K562 (cell line): ENCODE measurements around the gene EHBP1. TPM values are rescaled to one million over a fixed set of nuclear protein-coding genes. Genes with fewer than 3 reads are reported as not detected.

Experiments
- ATAC-seq: fragments of 200-7000 bp; cut with Tn5 transposase; 3 replicates; pipeline ENCODE4 v1.9.1; 2020; ENCODE audit warnings: moderate library complexity
- BruUV-seq: library from RNA; stranded (reverse); fragments of 400-500 nt; replicated peaks from 2 replicates; lab custom pipeline; 2021; lab: Mats Ljungman, UMichigan
- CTCF ChIA-PET: fragments of 300-600 bp; formaldehyde crosslinking; extraction: SDS; loops from one replicate; lab custom pipeline; 2021; ENCODE audit warnings: low intra/inter-chr PET ratio; lab: Yijun Ruan, JAX
- POLR2A ChIA-PET: fragments of 300-600, 350-650 bp; sonication (Branson Sonifier 250); formaldehyde crosslinking; extraction: SDS; loops from one replicate; lab custom pipeline; 2021; ENCODE audit warnings: antibody characterized with exemption, inconsistent platforms; lab: Yijun Ruan, JAX
- DNase-seq, 4 experiments: peaks; one replicate each; pipeline versions ENCODE4 v3.0.0 to v3.0.0-alpha.2; 2011 to 2018; ENCODE audit warnings: low spot score in 3 of 4, mixed read lengths in 3 of 4; ENCODE audit errors: extremely low read depth in 1 of 4
- FAIRE-seq: peaks from 2 replicates; lab custom pipeline; 2011; peaks lifted over from hg19 to GRCh38; lab: Jason Lieb, UNC
- H2AFZ ChIP-seq: 2 replicates; pipeline ENCODE4 v1.6.0; 2011; ENCODE audit warnings: low read depth, low read length, control low read depth, inconsistent platforms
- H3K27ac ChIP-seq: fragments of 200-600 bp; 3 replicates; pipeline ENCODE4 v1.8.0; 2011; ENCODE audit warnings: low read depth, mild to moderate bottlenecking, control low read depth, inconsistent platforms, low read length, moderate library complexity, mixed read lengths; ENCODE audit errors: extremely low read depth
- H3K27me3 ChIP-seq, 2 experiments: fragments of 300-600 bp in 1 of 2; 2 replicates in 1 of 2; 3 replicates in 1 of 2; pipeline versions ENCODE4 v1.6.0 to v1.8.0; 2011; ENCODE audit warnings: inconsistent platforms in 2 of 2, low read length in 2 of 2, mild to moderate bottlenecking in 1 of 2, mixed read lengths in 1 of 2, moderate library complexity in 1 of 2; ENCODE audit not compliant: control insufficient read depth in 2 of 2, insufficient read depth in 2 of 2
- H3K36me3 ChIP-seq: fragments of 300-600 bp; 3 replicates; pipeline ENCODE4 v1.8.0; 2011; ENCODE audit warnings: mild to moderate bottlenecking, low read length, inconsistent platforms; ENCODE audit not compliant: control insufficient read depth, insufficient read depth
- H3K4me1 ChIP-seq, 2 experiments: fragments of 200-600 bp in 1 of 2; replicated peaks in 1 of 2; 2 replicates in 1 of 2; 3 replicates in 1 of 2; pipeline versions ENCODE4 v1.5.1 to v1.8.0; 2011; ENCODE audit warnings: inconsistent platforms in 2 of 2, low read length in 2 of 2, mild to moderate bottlenecking in 1 of 2, mixed read lengths in 1 of 2, moderate library complexity in 1 of 2; ENCODE audit not compliant: control insufficient read depth in 2 of 2, insufficient read depth in 2 of 2
- H3K4me2 ChIP-seq: 2 replicates; pipeline ENCODE4 v1.6.1; 2011; ENCODE audit warnings: low read length, control low read depth, inconsistent platforms, mixed read lengths; ENCODE audit not compliant: insufficient read depth
- H3K4me3 ChIP-seq: fragments of 200-600 bp; sonication (generic), shearing (Covaris generic); 2 replicates; pipeline ENCODE4 v1.5.1; 2016; ENCODE audit warnings: control low read depth, inconsistent platforms
- H3K79me2 ChIP-seq: fragments of 200-600 bp; 3 replicates; pipeline ENCODE4 v1.8.0; 2011; ENCODE audit warnings: low read length, inconsistent platforms; ENCODE audit not compliant: control insufficient read depth, insufficient read depth
- H3K9ac ChIP-seq, 2 experiments: 2 replicates each; pipeline versions ENCODE4 v1.6.0 to v1.6.1; 2011; ENCODE audit warnings: low read depth in 2 of 2, low read length in 2 of 2, control low read depth in 1 of 2, inconsistent platforms in 1 of 2, mild to moderate bottlenecking in 1 of 2, mixed read lengths in 1 of 2; ENCODE audit not compliant: insufficient read depth in 1 of 2
- H3K9me1 ChIP-seq: one replicate; pipeline ENCODE4 v1.6.0; 2011; ENCODE audit warnings: inconsistent platforms, mild to moderate bottlenecking, low read length, moderate library complexity; ENCODE audit not compliant: control insufficient read depth, insufficient read depth
- H3K9me3 ChIP-seq: replicated peaks from 2 replicates; pipeline ENCODE4 v1.5.1; 2011; ENCODE audit warnings: low read depth, low read length, inconsistent platforms; ENCODE audit not compliant: control insufficient read depth, insufficient read depth
- H4K20me1 ChIP-seq: replicated peaks from 2 replicates; pipeline ENCODE4 v1.6.1; 2011; ENCODE audit warnings: low read length, inconsistent platforms, mixed read lengths; ENCODE audit not compliant: control insufficient read depth, insufficient read depth
- C11orf30 ChIP-seq: fragments of 450-650 bp; IDR thresholded peaks from 2 replicates; pipeline ENCODE4 v1.6.1; 2016; ENCODE audit warnings: low read depth, mild to moderate bottlenecking
- HLTF ChIP-seq: fragments of 450-650 bp; IDR thresholded peaks from 2 replicates; pipeline ENCODE4 v1.6.1; 2016
- JUN ChIP-seq, 2 experiments: sonication (generic) in 1 of 2; formaldehyde crosslinking in 1 of 2; IDR thresholded peaks; 2 replicates each; pipeline versions ENCODE4 v1.6.1 to v1.8.0; 2012 to 2022; ENCODE audit warnings: borderline replicate concordance in 2 of 2, mild to moderate bottlenecking in 2 of 2, improper control_type of control experiment in 1 of 2, low read depth in 1 of 2, low read length in 1 of 2, missing genetic modification reagents in 1 of 2
- KAT7 ChIP-seq: sonication (generic); formaldehyde crosslinking; IDR thresholded peaks from 2 replicates; pipeline ENCODE4 v1.8.0; 2022; ENCODE audit warnings: missing genetic modification reagents, mild to moderate bottlenecking, borderline replicate concordance
- MAFG ChIP-seq: fragments of 450-650 bp; conservative IDR thresholded peaks from 2 replicates; pipeline ENCODE4 v1.6.1; 2016; ENCODE audit warnings: missing genetic modification characterization, missing compliant biosample characterization
- MTF1 ChIP-seq: fragments of 250-450 bp; sonication (Bioruptor Pico); IDR thresholded peaks from 2 replicates; pipeline ENCODE4 v1.9.0; 2021; ENCODE audit warnings: moderate library complexity, mild to moderate bottlenecking, inconsistent platforms, borderline replicate concordance
- NFIC ChIP-seq: fragments of 450-650 bp; IDR thresholded peaks from 2 replicates; pipeline ENCODE4 v1.6.1; 2017; ENCODE audit warnings: mild to moderate bottlenecking, inconsistent platforms
- ZNF316 ChIP-seq: fragments of 450-650 bp; IDR thresholded peaks from 2 replicates; pipeline ENCODE4 v1.6.1; 2016
- in situ Hi-C: fragments of 300-500 bp; cut with MboI; formaldehyde crosslinking; loops from 4 replicates; pipeline ENCODE4 v1.15.0; 2018; ENCODE audit warnings: inconsistent platforms, mixed read lengths
- intact Hi-C: fragments of 100-400 bp; cut with micrococcal nuclease; formaldehyde crosslinking; loops from 2 replicates; pipeline ENCODE4 v1.14.2; 2022
- polyA plus RNA-seq, 8 experiments: library from polyadenylated mRNA; depleted of rRNA in 4 of 8; stranded (reverse) in 5 of 8; unstranded in 3 of 8; fragments of >200 nt; fragmentation: Nextera tagmentation in 2 of 8; fragmentation: Illumina TruSeq in 1 of 8; extraction: Ambion mirVana in 2 of 8; extraction: Trizol in 1 of 8; gene quantifications; 2 replicates each; pipeline versions ENCODE4 v1.2.1 to v1.2.3, GENCODE V29; 2011 to 2014; ENCODE audit warnings: inconsistent platforms in 1 of 8, missing spikeins in 1 of 8
- total RNA-seq, 7 experiments: library from RNA; depleted of rRNA in 6 of 7; stranded (reverse); fragments of >200 nt in 6 of 7; fragmentation: Illumina TruSeq in 2 of 7; extraction: Trizol in 2 of 7; gene quantifications; 2 replicates each; pipeline versions ENCODE4 v1.2.1 to v1.2.3, GENCODE V29; 2011 to 2021; ENCODE audit warnings: low replicate concordance in 1 of 7
- TF ChIP-seq, protein P1 (sequence below), 2 experiments: fragments of 200-800 bp in 1 of 2; sonication (Bioruptor generic) in 1 of 2; sonication (generic) in 1 of 2; formaldehyde crosslinking in 1 of 2; IDR thresholded peaks in 1 of 2; conservative IDR thresholded peaks in 1 of 2; 2 replicates each; pipeline versions ENCODE4 v1.5.0 to v1.6.1; 2016 to 2020; ENCODE audit warnings: missing compliant biosample characterization in 1 of 2, missing genetic modification characterization in 1 of 2, missing genetic modification reagents in 1 of 2
- TF ChIP-seq, protein P2 (sequence below), 2 experiments: fragments of 450-650 bp; IDR thresholded peaks; 2 replicates each; pipeline ENCODE4 v1.6.1; 2016; ENCODE audit warnings: mild to moderate bottlenecking in 2 of 2, borderline replicate concordance in 1 of 2, low read depth in 1 of 2, moderate library complexity in 1 of 2
- TF ChIP-seq, protein P3 (sequence below): fragments of 450-650 bp; IDR thresholded peaks from 2 replicates; pipeline ENCODE4 v1.6.1; 2017; ENCODE audit warnings: mild to moderate bottlenecking, moderate library complexity

EHBP1 gene
- total and polyA plus RNA-seq, 9 of the 15 experiments (the other 6 are each of a cell fraction or from before 2014, with no cell fraction given): 8.9 to 26.6 (median 19.3) TPM

DNA sequence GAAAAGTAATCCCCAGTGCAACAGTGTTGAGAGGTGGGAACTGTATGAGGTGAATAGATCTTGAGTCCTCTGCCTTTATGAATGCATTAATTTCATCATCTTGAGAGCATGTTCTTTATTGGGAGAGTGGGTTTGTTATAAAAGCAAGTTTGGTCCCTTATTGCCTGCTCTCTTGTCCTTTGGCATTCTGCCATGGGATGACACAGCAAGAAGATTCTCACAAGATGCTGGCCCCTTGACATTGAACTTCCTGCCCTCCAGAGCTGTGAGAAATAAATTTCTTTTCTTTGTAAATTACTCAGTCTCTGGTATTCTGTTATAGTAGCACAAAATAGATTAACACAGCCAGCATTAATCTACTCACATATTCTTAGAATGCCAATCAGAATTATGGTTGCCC is 108.6 kb downstream of the EHBP1 start:
- FAIRE-seq (peak; percentile 81), DNase-seq (peak in 2 of 4 experiments; percentile 12 to 60), ATAC-seq (peak; percentile 61)
- intact Hi-C loops (no loop called here), in situ Hi-C loops (no loop called here)
- H3K79me2 ChIP-seq: no peaks in the 10 kb centered on the region
- no peaks in the 10 kb centered on the region for H3K9me3 ChIP-seq
- ChIA-PET POLR2A (interaction anchor here (0.6 kb wide), 1 partner anchor 66 kb away, joined by 4 read pairs; no protein-coding TSS in a partner anchor), CTCF (no interaction called here)
- no peak overlapping the region for H3K4me2 ChIP-seq
- H3K9ac ChIP-seq: no peak overlapping the region
- H2AFZ ChIP-seq: no peak overlapping the region
- H3K4me3 ChIP-seq: no peak overlapping the region
- H4K20me1 ChIP-seq: no peaks in the 10 kb centered on the region; the same call in 1 of the 2 replicates
- H3K9me1 ChIP-seq: no peaks in the 10 kb centered on the region
- H3K27me3 ChIP-seq: no peaks in the 10 kb centered on the region
- no peak overlapping the region for H3K27ac ChIP-seq
- no peaks in the 10 kb centered on the region for H3K4me1 ChIP-seq
- H3K36me3 ChIP-seq: no peaks in the 10 kb centered on the region
- no TSS peak for BruUV-seq
- TF ChIP-seq NFIC (peak; percentile 93), ZNF316 (peak; percentile 47), JUN (IDR thresholded peaks at IDR 0.05; ENCODE audit: borderline replicate concordance, low read depth, low read length) (no peak), JUN (CRISPR knock-in tag; IDR thresholded peaks at IDR 0.05; ENCODE audit: borderline replicate concordance) (no peak), MTF1 (CRISPR knock-in tag) (no peak), HLTF (no peak), KAT7 (CRISPR knock-in tag) (no peak), MAFG (tag) (peak; percentile 63; the same call in 1 of the 2 replicates), C11orf30 (peak; percentile 64)
- TF ChIP-seq, protein P1, sequence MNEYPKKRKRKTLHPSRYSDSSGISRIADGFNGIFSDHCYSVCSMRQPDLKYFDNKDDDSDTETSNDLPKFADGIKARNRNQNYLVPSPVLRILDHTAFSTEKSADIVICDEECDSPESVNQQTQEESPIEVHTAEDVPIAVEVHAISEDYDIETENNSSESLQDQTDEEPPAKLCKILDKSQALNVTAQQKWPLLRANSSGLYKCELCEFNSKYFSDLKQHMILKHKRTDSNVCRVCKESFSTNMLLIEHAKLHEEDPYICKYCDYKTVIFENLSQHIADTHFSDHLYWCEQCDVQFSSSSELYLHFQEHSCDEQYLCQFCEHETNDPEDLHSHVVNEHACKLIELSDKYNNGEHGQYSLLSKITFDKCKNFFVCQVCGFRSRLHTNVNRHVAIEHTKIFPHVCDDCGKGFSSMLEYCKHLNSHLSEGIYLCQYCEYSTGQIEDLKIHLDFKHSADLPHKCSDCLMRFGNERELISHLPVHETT (CRISPR knock-in tag; conservative IDR thresholded peaks at IDR 0.05 in 1 of 2, IDR thresholded peaks at IDR 0.05 in 1 of 2): no peak
- TF ChIP-seq, protein P2, sequence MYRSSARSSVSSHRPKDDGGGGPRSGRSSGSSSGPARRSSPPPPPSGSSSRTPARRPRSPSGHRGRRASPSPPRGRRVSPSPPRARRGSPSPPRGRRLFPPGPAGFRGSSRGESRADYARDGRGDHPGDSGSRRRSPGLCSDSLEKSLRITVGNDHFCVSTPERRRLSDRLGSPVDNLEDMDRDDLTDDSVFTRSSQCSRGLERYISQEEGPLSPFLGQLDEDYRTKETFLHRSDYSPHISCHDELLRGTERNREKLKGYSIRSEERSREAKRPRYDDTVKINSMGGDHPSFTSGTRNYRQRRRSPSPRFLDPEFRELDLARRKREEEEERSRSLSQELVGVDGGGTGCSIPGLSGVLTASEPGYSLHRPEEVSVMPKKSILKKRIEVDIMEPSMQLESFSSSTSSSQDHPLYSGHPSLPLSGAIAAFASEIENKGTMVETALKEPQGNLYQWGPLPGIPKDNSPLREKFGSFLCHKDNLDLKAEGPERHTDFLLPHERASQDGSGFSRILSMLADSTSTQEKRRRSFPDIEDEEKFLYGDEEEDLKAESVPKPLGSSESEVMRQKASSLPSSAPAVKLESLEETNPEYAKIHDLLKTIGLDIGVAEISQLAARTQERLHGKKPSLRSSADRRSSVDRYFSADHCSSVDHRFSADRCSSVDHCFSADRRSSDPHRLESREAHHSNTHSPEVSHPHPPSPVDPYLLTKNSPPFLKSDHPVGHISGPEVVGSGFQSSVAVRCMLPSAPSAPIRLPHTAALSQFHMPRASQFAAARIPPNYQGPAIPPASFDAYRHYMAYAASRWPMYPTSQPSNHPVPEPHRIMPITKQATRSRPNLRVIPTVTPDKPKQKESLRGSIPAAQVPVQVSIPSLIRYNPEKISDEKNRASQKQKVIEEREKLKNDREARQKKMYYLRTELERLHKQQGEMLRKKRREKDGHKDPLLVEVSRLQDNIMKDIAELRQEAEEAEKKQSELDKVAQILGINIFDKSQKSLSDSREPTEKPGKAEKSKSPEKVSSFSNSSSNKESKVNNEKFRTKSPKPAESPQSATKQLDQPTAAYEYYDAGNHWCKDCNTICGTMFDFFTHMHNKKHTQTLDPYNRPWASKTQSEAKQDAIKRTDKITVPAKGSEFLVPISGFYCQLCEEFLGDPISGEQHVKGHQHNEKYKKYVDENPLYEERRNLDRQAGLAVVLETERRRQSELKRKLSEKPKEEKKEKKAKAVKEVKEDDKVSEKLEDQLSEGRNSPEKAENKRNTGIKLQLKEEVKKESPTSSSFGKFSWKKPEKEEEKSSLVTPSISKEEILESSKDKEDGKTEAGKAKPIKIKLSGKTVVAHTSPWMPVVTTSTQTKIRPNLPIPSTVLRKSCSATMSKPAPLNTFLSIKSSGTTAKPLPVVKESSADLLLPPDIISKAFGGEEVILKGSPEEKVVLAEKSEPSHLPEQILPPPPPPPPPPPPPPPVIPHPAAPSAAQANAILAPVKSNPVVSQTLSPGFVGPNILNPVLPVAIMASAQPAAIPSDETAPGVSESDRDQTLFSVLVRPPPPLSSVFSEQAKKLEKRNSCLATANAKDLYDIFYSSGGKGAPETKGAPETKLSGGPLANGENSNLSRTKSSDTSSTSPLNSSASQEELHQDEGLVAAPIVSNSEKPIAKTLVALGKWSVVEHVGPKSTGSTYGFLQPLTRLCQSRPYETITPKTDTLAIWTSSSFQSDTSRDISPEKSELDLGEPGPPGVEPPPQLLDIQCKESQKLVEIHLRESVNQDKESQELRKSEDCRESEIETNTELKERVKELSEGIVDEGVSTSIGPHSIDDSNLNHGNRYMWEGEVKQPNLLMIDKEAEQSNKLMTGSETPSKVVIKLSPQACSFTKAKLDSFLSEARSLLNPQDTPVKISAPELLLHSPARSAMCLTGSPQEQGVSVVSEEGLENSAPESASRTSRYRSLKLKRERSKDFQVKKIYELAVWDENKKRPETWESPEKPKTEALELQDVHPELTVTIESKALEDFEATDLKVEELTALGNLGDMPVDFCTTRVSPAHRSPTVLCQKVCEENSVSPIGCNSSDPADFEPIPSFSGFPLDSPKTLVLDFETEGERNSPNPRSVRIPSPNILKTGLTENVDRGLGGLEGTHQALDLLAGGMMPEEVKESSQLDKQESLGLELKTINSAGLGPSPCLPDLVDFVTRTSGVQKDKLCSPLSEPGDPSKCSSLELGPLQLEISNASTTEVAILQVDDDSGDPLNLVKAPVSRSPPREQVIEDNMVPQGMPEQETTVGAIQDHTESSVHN (IDR thresholded peaks at IDR 0.05; ENCODE audit: borderline replicate concordance in 1 of 2, low read depth in 1 of 2): no peak
- TF ChIP-seq, protein P3, sequence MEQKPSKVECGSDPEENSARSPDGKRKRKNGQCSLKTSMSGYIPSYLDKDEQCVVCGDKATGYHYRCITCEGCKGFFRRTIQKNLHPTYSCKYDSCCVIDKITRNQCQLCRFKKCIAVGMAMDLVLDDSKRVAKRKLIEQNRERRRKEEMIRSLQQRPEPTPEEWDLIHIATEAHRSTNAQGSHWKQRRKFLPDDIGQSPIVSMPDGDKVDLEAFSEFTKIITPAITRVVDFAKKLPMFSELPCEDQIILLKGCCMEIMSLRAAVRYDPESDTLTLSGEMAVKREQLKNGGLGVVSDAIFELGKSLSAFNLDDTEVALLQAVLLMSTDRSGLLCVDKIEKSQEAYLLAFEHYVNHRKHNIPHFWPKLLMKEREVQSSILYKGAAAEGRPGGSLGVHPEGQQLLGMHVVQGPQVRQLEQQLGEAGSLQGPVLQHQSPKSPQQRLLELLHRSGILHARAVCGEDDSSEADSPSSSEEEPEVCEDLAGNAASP: no peak
